GM12892 (cell line): ENCODE measurements around the gene EDC4.

Source experiments
- POLR2A ChIP-seq: IDR thresholded peaks from 2 replicates; pipeline ENCODE4 v1.6.1; 2011; ENCODE audit warnings: low read depth, low read length, control low read depth
- POLR2AphosphoS5 ChIP-seq: IDR thresholded peaks from 2 replicates; pipeline ENCODE4 v1.6.1; 2011; ENCODE audit warnings: low read depth, low read length, control low read depth

- TF ChIP-seq POLR2A (no peak), POLR2AphosphoS5 (no peak)
These were observed 10.5 kb downstream of the EDC4 start for GRCh38 chr16:67883146-67883871.
